ENCODE measurements around the gene COQ8B.

DNA sequence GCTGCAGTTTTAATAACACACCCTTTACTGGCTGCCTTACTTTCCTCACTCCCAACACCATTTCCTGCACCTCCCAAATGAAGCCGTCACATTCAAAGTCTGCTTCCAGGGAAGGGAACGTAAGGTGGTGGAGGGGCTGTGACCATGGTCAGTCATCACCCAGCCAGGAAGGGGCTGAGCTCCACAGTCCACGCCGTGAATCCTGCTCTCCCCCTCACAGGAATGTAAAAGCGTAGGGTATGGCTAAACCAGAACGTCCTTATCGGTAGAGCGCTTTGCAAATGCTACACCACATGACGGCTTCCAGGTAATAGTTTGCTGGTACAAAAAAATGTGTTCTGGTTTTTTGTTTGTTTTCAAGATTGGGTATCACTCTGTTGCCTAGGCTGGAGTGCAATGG lies 33.2 kb downstream of the COQ8B start:
- TF ChIP-seq, protein P1, sequence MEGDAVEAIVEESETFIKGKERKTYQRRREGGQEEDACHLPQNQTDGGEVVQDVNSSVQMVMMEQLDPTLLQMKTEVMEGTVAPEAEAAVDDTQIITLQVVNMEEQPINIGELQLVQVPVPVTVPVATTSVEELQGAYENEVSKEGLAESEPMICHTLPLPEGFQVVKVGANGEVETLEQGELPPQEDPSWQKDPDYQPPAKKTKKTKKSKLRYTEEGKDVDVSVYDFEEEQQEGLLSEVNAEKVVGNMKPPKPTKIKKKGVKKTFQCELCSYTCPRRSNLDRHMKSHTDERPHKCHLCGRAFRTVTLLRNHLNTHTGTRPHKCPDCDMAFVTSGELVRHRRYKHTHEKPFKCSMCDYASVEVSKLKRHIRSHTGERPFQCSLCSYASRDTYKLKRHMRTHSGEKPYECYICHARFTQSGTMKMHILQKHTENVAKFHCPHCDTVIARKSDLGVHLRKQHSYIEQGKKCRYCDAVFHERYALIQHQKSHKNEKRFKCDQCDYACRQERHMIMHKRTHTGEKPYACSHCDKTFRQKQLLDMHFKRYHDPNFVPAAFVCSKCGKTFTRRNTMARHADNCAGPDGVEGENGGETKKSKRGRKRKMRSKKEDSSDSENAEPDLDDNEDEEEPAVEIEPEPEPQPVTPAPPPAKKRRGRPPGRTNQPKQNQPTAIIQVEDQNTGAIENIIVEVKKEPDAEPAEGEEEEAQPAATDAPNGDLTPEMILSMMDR (IDR thresholded peaks at IDR 0.05; ENCODE audit: insufficient read depth, low read depth, low read length) = no peak
- no peak for TF ChIP-seq EZH2 (IDR thresholded peaks at IDR 0.05; ENCODE audit: insufficient read depth, low read length)

Data from astrocyte (in vitro differentiated cells and primary cell).